Kidney glomerular epithelial cell (primary cell): ENCODE data around the gene CHRNA4.

Experiments used
- DNase-seq: peaks from one replicate; lab custom pipeline; 2025; lab: John Stamatoyannopoulos, UW

The CHRNA4 gene

GRCh38 chr20:63360850-63361518 is at the start of gene CHRNA4:
TSS of gene CHRNA4 (minus strand) at chr20:63361349. CDS start at chr20:63361165, 184 bp downstream.
- DNase-seq = no peak

- DNase-seq = no peak
Observed at GRCh38 chr20:63409834-63410435, 48.8 kb upstream of the CHRNA4 start.

GRCh38 chr20:63409066-63409833 is 48.1 kb upstream of the CHRNA4 start:
- no peak for DNase-seq

- DNase-seq = no peak
Observed at GRCh38 chr20:63408684-63409046, 47.5 kb upstream of the CHRNA4 start.

GRCh38 chr20:63407928-63408683 is 47.0 kb upstream of the CHRNA4 start:
- no peak for DNase-seq

- DNase-seq = no peak
Observed at GRCh38 chr20:63406617-63407245, 45.6 kb upstream of the CHRNA4 start.

- no peak for DNase-seq
Observed at GRCh38 chr20:63406011-63406410, 44.9 kb upstream of the CHRNA4 start.

GRCh38 chr20:63405102-63405730 is 44.1 kb upstream of the CHRNA4 start:
- no peak for DNase-seq

GRCh38 chr20:63404129-63405085 is 43.3 kb upstream of the CHRNA4 start:
- no peak for DNase-seq

- no peak for DNase-seq
Observed at GRCh38 chr20:63403403-63404105, 42.4 kb upstream of the CHRNA4 start.

GRCh38 chr20:63402860-63403220 is 41.7 kb upstream of the CHRNA4 start:
- no peak for DNase-seq

- no peak for DNase-seq
Observed at GRCh38 chr20:63402181-63402859, 41.2 kb upstream of the CHRNA4 start.

GRCh38 chr20:63401384-63402110 is 40.4 kb upstream of the CHRNA4 start:
- no peak for DNase-seq

- DNase-seq = no peak
Observed at GRCh38 chr20:63400486-63401210, 39.5 kb upstream of the CHRNA4 start.

GRCh38 chr20:63399596-63400375 is 38.6 kb upstream of the CHRNA4 start:
- DNase-seq = no peak

GRCh38 chr20:63398744-63399514 is 37.8 kb upstream of the CHRNA4 start:
- DNase-seq = no peak
